Memory B cell (primary cell): Measurements from ENCODE around the gene PIM3.

Experiments used
- ATAC-seq: fragments of 150-1000 bp; cut with Tn5 transposase; 2 replicates; pipeline ENCODE4 v1.10.0; 2021; ENCODE audit warnings: low read depth, mild to moderate bottlenecking, moderate library complexity
- DNase-seq, 2 donors: peaks; one replicate each; pipeline ENCODE4 v3.0.0; 2022; ENCODE audit warnings: low spot score in 2 of 2
- H3K27ac Mint-ChIP-seq: one replicate; pipeline ENCODE4 v1.8.0; 2022; ENCODE audit warnings: mild to moderate bottlenecking, moderate library complexity, mixed read lengths
- H3K27me3 Mint-ChIP-seq: one replicate; pipeline ENCODE4 v1.8.0; 2022; ENCODE audit warnings: mixed read lengths
- H3K36me3 Mint-ChIP-seq: one replicate; pipeline ENCODE4 v1.8.0; 2022; ENCODE audit warnings: mild to moderate bottlenecking, mixed read lengths
- H3K4me1 Mint-ChIP-seq: one replicate; pipeline ENCODE4 v1.8.0; 2022; ENCODE audit warnings: mixed read lengths
- H3K4me3 Mint-ChIP-seq: one replicate; pipeline ENCODE4 v1.8.0; 2022; ENCODE audit warnings: mild to moderate bottlenecking, moderate library complexity, mixed read lengths
- H3K9me3 Mint-ChIP-seq: one replicate; pipeline ENCODE4 v1.8.0; 2022; ENCODE audit warnings: mixed read lengths

The PIM3 gene

DNA sequence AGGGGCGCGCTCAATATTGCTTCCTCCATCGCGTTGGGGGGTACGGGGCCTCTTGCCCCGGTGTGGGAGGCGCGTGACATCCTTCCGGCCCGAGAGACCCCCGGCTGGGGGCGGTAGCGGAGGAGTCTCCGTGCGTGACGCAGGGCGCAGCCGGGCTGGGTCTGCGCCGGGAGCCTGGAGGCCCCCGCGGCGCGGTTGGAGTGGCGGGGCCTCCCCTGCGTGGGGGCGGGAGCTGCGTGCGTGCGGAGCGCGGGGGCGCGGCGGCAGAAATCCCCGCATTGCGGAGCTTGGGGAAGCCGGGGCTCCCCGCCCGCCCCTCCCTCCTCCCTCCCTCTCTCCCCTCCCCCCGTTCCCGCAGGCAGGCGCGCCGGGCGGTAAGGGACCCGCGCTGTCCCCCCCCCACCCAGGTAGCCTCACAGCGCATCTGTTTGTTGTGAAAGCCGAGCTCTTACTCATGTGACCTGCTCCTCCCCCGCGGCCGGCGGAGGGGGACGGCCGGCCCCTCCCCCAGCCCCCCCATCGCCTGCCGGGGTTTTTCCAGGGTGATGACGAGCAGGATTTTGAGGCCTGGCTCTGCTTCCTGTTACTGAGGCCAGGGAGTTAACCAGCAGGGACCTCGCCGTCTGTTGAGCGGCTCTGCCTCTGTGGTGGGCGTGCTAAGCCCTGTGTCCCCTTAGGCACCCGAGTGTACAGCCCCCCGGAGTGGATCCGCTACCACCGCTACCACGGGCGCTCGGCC is 1.6 kb downstream of the PIM3 start:
- peak overlapping the region; percentile 96 for H3K27ac Mint-ChIP-seq
- ATAC-seq (peak; percentile 25), DNase-seq (peak; percentile 65 to 69)
- H3K4me3 Mint-ChIP-seq, result peak overlapping the region; percentile 89
- no peaks in the 10 kb centered on the region for H3K9me3 Mint-ChIP-seq
- no peaks in the 10 kb centered on the region for H3K27me3 Mint-ChIP-seq
- H3K4me1 Mint-ChIP-seq, result peaks cover 34% of the 10 kb centered on the region
- H3K36me3 Mint-ChIP-seq, result peaks cover 4% of the 10 kb centered on the region

DNA sequence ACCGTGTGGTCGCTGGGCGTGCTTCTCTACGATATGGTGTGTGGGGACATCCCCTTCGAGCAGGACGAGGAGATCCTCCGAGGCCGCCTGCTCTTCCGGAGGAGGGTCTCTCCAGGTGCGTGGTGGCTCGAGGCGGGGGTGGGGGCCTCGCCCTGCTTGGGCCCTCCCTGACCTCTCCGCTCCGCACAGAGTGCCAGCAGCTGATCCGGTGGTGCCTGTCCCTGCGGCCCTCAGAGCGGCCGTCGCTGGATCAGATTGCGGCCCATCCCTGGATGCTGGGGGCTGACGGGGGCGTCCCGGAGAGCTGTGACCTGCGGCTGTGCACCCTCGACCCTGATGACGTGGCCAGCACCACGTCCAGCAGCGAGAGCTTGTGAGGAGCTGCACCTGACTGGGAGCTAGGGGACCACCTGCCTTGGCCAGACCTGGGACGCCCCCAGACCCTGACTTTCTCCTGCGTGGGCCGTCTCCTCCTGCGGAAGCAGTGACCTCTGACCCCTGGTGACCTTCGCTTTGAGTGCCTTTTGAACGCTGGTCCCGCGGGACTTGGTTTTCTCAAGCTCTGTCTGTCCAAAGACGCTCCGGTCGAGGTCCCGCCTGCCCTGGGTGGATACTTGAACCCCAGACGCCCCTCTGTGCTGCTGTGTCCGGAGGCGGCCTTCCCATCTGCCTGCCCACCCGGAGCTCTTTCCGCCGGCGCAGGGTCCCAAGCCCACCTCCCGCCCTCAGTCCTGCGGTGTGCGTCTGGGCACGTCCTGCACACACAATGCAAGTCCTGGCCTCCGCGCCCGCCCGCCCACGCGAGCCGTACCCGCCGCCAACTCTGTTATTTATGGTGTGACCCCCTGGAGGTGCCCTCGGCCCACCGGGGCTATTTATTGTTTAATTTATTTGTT is 2.4 kb downstream of the PIM3 start:
- peaks cover 4% of the 10 kb centered on the region for H3K36me3 Mint-ChIP-seq
- H3K27ac Mint-ChIP-seq, result peak overlapping the region; percentile 96
- no peaks in the 10 kb centered on the region for H3K27me3 Mint-ChIP-seq
- H3K4me3 Mint-ChIP-seq, result peak overlapping the region; percentile 63
- no peak for ATAC-seq
- no peaks in the 10 kb centered on the region for H3K9me3 Mint-ChIP-seq
- DNase-seq, result no peak
- H3K4me1 Mint-ChIP-seq, result peaks cover 40% of the 10 kb centered on the region

DNA sequence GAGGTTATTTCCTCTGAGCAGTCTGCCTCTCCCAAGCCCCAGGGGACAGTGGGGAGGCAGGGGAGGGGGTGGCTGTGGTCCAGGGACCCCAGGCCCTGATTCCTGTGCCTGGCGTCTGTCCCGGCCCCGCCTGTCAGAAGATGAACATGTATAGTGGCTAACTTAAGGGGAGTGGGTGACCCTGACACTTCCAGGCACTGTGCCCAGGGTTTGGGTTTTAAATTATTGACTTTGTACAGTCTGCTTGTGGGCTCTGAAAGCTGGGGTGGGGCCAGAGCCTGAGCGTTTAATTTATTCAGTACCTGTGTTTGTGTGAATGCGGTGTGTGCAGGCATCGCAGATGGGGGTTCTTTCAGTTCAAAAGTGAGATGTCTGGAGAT is 3.1 kb downstream of the PIM3 start:
- no peak for ATAC-seq
- H3K4me1 Mint-ChIP-seq, result peaks cover 38% of the 10 kb centered on the region
- H3K9me3 Mint-ChIP-seq, result no peaks in the 10 kb centered on the region

DNA sequence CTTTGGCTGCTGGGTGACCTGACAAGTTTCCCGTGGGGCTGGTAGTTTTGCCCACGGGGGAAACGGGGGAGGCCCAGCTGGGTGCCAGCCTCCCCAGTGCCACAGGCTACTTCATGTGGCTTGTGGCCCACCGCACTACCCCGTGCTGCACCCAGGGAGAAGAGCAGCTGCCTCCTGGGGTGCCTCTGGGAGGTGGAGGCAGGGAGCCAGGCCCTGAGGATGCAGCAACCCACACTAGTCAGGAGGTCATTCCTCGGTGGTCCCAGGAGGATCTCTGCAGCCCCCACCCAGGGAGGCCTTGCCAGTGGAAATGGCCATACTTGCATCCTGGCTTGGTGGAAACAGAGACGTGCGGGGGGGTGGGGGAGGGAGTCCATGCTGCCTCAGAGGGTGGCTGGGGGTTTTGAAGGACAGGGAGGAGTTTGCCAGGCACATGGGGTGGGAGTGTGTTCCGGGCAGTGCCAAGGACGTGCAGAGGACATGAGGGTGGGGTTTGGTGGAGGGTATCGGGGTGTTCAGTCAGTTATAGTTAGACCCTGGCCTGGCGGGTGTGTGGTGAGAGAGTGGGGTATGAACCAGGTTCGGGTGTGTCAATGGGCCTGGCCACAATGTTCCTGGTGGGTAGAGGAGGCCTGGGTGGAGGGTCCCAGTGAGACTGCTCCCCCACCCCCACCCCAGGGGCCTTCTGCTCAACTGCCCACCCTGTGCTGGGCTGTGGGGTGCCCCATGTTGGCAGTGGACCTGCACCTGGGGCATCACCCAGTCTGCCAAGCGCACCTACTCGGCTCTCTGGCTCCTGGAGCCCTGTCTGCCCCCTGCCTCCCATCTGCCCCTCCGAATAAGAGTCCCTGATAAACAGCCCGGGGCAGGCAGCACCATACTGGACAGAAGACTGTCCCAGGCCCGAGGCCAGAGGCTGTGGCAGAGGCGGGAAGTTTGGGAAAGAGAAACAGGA is 3.8 kb downstream of the PIM3 start:
- no peaks in the 10 kb centered on the region for H3K9me3 Mint-ChIP-seq
- ATAC-seq, result no peak
- H3K27me3 Mint-ChIP-seq, result no peaks in the 10 kb centered on the region
- H3K27ac Mint-ChIP-seq, result peak overlapping the region; percentile 96
- H3K4me3 Mint-ChIP-seq, result no peak overlapping the region
- peaks cover 4% of the 10 kb centered on the region for H3K36me3 Mint-ChIP-seq
- H3K4me1 Mint-ChIP-seq, result peaks cover 33% of the 10 kb centered on the region
- DNase-seq, result peak in 1 of 2 donors; percentile 39

More for the DNA sequence above, 3.1 kb downstream of the PIM3 start:
- H3K27me3 Mint-ChIP-seq, result no peaks in the 10 kb centered on the region
- H3K4me3 Mint-ChIP-seq, result peak overlapping the region; percentile 5
- H3K27ac Mint-ChIP-seq, result peak overlapping the region; percentile 96
- DNase-seq, result peak in 1 of 2 donors; percentile 17
- peaks cover 4% of the 10 kb centered on the region for H3K36me3 Mint-ChIP-seq

DNA sequence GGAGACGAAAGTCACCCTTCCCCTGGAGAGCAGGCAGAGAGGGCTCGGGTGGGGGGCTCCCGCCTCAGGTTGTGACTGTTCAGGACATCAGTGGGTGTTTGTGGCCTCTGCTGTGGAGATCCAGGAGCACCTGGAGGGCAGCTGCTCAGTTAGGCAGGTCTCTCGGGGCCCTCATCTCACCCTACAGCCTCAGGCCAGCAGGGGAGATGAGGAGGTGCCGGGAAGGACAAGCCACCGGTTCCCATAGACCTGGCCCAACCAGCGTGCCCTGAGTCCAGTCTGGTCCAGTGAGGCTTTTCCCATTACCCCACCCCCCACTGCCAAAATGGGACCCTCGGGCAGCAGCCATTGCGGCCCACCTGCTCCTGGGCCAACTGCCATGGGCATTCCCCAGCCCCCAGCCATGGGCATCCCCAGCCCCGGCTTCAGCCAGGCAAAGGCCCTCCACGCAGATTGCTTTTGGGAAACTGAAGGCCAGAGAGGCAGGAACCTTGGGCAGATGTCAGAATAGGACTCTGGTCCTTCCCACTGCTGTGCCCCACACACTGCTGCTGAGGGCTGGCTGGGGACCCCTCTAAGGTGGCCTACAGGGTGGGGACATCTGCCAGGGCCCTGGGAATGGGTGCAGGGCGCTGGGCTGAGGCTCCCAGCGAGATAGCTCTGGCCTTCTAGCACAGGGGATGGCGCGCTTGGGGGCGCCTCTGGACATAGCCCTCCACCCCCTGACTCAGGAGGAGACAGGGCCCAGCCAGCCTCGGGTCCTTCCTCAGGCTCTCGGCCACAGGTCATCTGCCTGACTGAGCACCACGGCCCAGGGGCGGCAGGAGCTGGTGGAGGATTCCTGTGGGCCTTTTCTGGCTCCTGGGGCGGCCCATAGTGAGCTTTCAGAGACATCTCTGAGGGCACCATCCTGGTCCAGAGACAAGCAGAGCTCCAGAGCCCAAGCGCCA is 4.8 kb downstream of the PIM3 start:
- Mint-ChIP-seq H3K9me3 (no peaks in the 10 kb centered on the region), H3K4me1 (peaks cover 31% of the 10 kb centered on the region), H3K27ac (peak overlapping the region; percentile 96), H3K4me3 (no peak overlapping the region), H3K27me3 (no peaks in the 10 kb centered on the region), H3K36me3 (peaks cover 4% of the 10 kb centered on the region)
- no peak for ATAC-seq
- DNase-seq, result peak in 1 of 2 donors; percentile 48

DNA sequence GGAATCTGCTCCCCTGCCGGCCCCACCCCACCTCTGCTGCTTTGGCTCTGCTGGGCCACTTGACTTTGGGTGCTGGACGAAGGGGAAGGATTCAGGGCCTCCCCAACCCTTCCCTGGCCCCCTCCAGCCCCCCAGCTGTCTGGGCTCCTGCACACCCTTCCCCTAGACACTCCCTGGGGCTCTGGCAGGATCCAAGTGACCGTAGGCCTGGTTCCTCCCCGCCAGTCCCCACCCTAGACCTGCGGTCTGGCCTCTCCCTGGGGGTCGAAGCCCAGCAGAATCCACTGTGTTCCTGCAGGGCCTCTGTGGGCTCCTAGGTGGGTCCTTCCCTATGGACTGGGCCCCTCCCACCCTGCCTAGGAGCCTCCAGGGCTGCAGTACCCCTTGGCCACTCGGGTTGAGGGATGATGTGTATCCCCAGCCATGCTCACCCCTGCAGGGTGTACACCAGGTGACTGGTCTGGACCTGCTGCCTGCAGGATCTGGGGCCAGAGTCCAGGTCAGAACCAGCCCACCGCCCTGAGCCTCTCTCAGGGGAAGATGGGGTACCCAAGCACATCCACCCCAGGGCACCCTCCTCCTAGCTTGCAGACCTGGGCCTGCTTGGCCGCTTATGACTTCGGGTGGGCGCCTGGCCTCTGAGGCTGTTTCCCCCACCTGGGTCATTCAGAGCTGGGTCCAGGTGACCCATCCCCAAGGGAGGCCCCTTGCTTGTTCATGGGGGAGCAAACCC is 5.6 kb downstream of the PIM3 start:
- Mint-ChIP-seq H3K9me3 (no peaks in the 10 kb centered on the region), H3K27me3 (no peaks in the 10 kb centered on the region), H3K36me3 (peaks cover 4% of the 10 kb centered on the region), H3K4me1 (peaks cover 39% of the 10 kb centered on the region), H3K27ac (peak overlapping the region; percentile 96), H3K4me3 (no peak overlapping the region)
- DNase-seq (peak in 1 of 2 donors; percentile 40), ATAC-seq (no peak)

DNA sequence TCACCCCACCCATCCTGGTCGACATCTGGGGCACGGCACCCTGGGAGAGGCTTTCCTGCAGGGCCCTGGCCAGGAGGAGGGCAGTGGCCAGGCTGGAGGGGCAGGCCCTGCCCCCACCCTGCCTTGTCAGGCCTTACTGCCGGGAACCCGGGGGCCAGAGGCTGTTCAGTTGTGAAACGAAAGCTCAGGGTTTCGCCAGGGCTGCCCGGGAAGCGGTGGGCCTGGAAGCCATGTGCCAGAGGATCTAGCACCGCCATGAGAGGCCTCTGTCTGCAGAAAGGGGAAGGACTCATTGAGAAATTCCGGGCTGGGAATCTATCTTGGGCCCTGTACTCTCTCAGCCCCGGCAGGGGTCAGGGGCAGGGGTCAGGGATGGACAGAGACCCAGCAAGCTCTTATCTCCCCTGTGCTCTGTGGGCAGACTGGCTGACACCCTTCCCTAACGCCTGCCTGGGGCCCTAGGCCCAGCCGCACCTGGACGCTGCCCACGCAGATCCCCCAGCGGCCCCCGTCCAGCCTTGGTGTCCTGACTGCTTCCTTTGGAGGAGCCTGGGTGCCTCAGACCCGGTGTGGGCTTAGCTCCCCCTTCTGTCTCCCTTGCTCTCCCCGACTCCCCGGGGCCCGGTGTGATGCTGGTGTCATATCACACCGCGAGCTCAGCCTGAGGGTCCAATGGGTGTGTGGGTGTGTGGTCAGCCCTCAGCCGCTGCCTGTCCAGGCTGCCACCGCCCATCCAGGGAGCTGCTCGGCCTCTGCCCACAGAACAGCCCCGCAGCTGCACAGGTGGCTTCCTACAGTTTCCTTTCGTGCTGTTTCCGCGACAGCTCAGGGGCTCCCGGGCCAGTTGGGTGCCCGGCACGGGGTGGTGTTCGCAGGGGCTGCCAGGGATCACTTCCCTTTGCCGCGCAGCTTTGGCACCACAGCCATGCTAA is 6.5 kb downstream of the PIM3 start:
- no peaks in the 10 kb centered on the region for H3K9me3 Mint-ChIP-seq
- H3K27me3 Mint-ChIP-seq, result no peaks in the 10 kb centered on the region
- no peaks in the 10 kb centered on the region for H3K36me3 Mint-ChIP-seq
- DNase-seq (peak in 1 of 2 donors; percentile 61), ATAC-seq (peak; percentile 29)
- H3K4me3 Mint-ChIP-seq, result no peak overlapping the region
- H3K27ac Mint-ChIP-seq, result peak overlapping the region; percentile 91
- peaks cover 39% of the 10 kb centered on the region for H3K4me1 Mint-ChIP-seq

DNA sequence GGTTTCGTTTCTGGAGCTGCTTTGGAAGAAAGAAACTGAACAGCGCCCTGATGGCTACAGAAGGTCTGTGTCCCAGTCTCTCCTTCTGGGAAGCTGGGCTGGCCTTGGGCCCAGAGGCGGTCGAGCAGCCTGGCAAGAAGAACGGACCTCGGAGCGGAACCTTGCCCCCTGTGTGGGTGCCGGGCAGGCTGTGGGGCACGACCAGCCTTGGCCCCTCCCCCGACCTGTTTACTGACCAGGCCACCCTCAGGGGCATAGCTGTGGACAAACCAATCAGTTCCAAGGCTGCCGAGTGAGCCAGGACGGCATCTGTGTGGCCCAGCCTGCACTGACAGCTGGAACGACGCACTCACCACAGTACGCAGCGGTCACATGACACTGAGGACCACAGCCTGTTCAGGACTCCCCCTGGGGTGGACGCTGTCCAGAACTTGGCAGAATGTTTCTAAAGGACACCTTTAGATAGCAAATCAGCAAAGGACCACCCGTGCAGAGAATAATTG is 7.2 kb downstream of the PIM3 start:
- Mint-ChIP-seq H3K4me1 (peaks cover 39% of the 10 kb centered on the region), H3K4me3 (no peak overlapping the region)
- no peak for DNase-seq

DNA sequence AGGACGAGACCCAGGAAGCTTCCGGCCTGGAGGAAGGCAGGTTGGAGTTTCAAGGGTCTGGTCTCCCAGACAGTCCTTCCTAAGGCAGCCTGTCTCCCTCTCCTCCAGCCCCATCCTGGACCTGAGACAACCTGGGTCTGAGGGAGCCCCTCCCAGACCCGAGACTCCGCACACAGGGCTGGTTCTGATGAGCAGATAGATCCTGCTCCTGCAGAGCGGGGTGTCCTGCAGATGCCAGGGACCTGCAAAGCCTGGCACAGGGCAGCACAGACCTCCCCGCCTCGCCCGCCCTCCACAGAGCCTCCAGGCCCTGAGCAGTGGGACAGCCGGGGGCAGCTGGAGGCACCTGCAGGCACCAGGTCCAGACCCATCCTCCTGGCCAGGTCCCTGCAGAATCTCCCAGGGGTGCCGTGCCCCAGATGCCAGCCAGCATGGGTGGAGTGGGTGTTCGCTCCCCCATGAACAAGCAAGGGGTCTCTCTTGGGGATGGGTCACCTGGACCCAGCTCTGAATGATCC is 7.8 kb downstream of the PIM3 start:
- no peak for ATAC-seq
- peak in 1 of 2 donors; percentile 30 for DNase-seq
- Mint-ChIP-seq H3K4me3 (no peak overlapping the region), H3K27ac (no peak overlapping the region), H3K27me3 (no peaks in the 10 kb centered on the region), H3K4me1 (peaks cover 38% of the 10 kb centered on the region), H3K9me3 (no peaks in the 10 kb centered on the region), H3K36me3 (no peaks in the 10 kb centered on the region)

More for the DNA sequence above, 7.2 kb downstream of the PIM3 start:
- Mint-ChIP-seq H3K36me3 (no peaks in the 10 kb centered on the region), H3K27ac (peak overlapping the region; percentile 91), H3K27me3 (no peaks in the 10 kb centered on the region), H3K9me3 (no peaks in the 10 kb centered on the region)
- no peak for ATAC-seq

DNA sequence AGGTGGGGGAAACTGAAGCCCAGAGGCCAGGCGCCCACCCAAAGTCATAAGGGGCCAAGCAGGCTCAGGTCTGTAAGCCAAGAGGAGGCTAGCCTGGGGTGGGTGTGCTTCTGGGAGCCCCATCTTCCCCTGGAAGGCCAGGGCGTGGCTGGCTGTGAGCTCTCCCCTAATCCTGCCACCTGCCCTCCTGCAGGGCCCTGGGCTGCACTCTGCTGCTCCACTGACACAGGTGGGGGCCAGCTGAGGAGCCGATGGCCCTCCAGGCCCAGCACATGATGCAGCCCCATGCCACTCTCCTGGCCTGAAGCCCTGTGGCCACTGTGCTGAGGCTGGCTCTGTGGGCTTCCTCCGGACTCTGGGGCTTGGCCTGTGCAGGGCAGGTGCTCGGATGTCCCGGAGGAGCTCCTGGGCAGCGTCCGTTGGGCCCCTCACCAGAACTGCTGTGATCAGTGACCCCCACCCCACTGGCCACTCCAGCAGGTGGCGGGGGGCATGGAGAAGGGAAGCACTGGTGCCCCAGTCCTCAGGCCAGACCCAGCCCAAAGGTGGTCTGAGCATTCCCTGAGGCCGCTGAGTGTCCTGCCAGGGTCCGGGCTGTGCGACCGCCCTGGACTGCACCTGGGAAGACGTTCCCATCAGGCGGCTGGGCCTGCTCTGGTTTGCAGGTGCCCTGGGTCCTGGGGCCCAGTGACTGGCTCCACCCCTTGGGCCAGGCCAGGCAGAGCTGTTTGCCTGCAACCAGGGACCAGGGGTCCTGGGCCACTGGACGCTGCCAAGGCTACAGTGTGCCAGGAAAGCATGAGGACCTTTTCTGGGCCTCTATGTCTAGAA is 8.5 kb downstream of the PIM3 start:
- H3K27me3 Mint-ChIP-seq, result no peaks in the 10 kb centered on the region
- no peak overlapping the region for H3K27ac Mint-ChIP-seq
- H3K4me1 Mint-ChIP-seq, result peaks cover 31% of the 10 kb centered on the region
- no peak overlapping the region for H3K4me3 Mint-ChIP-seq
- no peaks in the 10 kb centered on the region for H3K36me3 Mint-ChIP-seq
- ATAC-seq, result no peak
- no peaks in the 10 kb centered on the region for H3K9me3 Mint-ChIP-seq
- DNase-seq, result peak in 1 of 2 donors; percentile 22
